SK-N-SH treated with all-trans-retinoic acid at 6 μM for 48 hours (cell line): ENCODE results near the gene EEF1AKMT4.

ENCODE experiments used
- ATAC-seq: fragments of 200-7000 bp; cut with Tn5 transposase; 3 replicates; pipeline ENCODE4 v1.9.1; 2020; ENCODE audit warnings: mild to moderate bottlenecking, moderate library complexity
- BACH2 ChIP-seq: fragments of 250-450 bp; sonication (Bioruptor Pico); IDR thresholded peaks from 2 replicates; pipeline ENCODE4 v1.9.0; 2021; ENCODE audit warnings: mild to moderate bottlenecking, borderline replicate concordance
- CSDC2 ChIP-seq: fragments of 250-450 bp; sonication (Bioruptor Pico); IDR thresholded peaks from 2 replicates; pipeline ENCODE4 v1.5.0; 2020; ENCODE audit warnings: mild to moderate bottlenecking, moderate library complexity
- ESRRG ChIP-seq: fragments of 250-450 bp; sonication (Bioruptor Pico); IDR thresholded peaks from 2 replicates; pipeline ENCODE4 v1.6.1; 2021; ENCODE audit warnings: mild to moderate bottlenecking
- GLIS3 ChIP-seq: fragments of 250-450 bp; sonication (Bioruptor Pico); IDR thresholded peaks from 2 replicates; pipeline ENCODE4 v1.5.0; 2020; ENCODE audit warnings: mild to moderate bottlenecking, moderate library complexity
- ISL1 ChIP-seq: fragments of 250-450 bp; sonication (Bioruptor Pico); IDR thresholded peaks from 2 replicates; pipeline ENCODE4 v2.1.2; 2022; ENCODE audit warnings: mild to moderate bottlenecking, moderate library complexity
- PPARA ChIP-seq: fragments of 250-450 bp; sonication (Bioruptor Pico); IDR thresholded peaks from 2 replicates; pipeline ENCODE4 v1.5.0; 2020; ENCODE audit warnings: mild to moderate bottlenecking, borderline replicate concordance
- RARB ChIP-seq: fragments of 250-450 bp; sonication (Bioruptor Pico); IDR thresholded peaks from 2 replicates; pipeline ENCODE4 v1.8.0; 2021; ENCODE audit warnings: mild to moderate bottlenecking, moderate library complexity
- SNAI2 ChIP-seq: fragments of 250-450 bp; sonication (Bioruptor Pico); IDR thresholded peaks from 2 replicates; pipeline ENCODE4 v1.5.0; 2020; ENCODE audit warnings: mild to moderate bottlenecking, moderate library complexity
- TOX ChIP-seq: fragments of 250-450 bp; sonication (Bioruptor Pico); IDR thresholded peaks from 2 replicates; pipeline ENCODE4 v1.8.0; 2021; ENCODE audit warnings: mild to moderate bottlenecking, moderate library complexity, borderline replicate concordance
- ZC3H10 ChIP-seq: fragments of 250-450 bp; sonication (Bioruptor Pico); IDR thresholded peaks from 2 replicates; pipeline ENCODE4 v1.5.1; 2021; ENCODE audit warnings: mild to moderate bottlenecking, moderate library complexity
- ZFP3 ChIP-seq: fragments of 250-450 bp; sonication (Bioruptor Pico); IDR thresholded peaks from 2 replicates; pipeline ENCODE4 v1.5.0; 2020; ENCODE audit warnings: mild to moderate bottlenecking, moderate library complexity
- ZFP30 ChIP-seq: fragments of 450-650 bp; formaldehyde crosslinking; IDR thresholded peaks from 2 replicates; pipeline ENCODE4 v1.5.0; 2022; ENCODE audit warnings: mild to moderate bottlenecking, moderate library complexity
- ZNF70 ChIP-seq: fragments of 450-650 bp; formaldehyde crosslinking; IDR thresholded peaks from 2 replicates; pipeline ENCODE4 v1.5.0; 2020; ENCODE audit warnings: mild to moderate bottlenecking, moderate library complexity
- ZNF8 ChIP-seq: fragments of 450-650 bp; formaldehyde crosslinking; IDR thresholded peaks from 2 replicates; pipeline ENCODE4 v1.5.0; 2020; ENCODE audit warnings: mild to moderate bottlenecking, moderate library complexity
- TF ChIP-seq, protein P1 (sequence below): fragments of 250-450 bp; sonication (Bioruptor Pico); IDR thresholded peaks from 2 replicates; pipeline ENCODE4 v1.5.1; 2020; ENCODE audit warnings: low read depth, mild to moderate bottlenecking, moderate library complexity
- TF ChIP-seq, protein P2 (sequence below): fragments of 250-450 bp; sonication (Bioruptor Pico); IDR thresholded peaks from 2 replicates; pipeline ENCODE4 v1.8.0; 2020; ENCODE audit warnings: mild to moderate bottlenecking, moderate library complexity, borderline replicate concordance
- TF ChIP-seq, protein P3 (sequence below): fragments of 250-450 bp; sonication (Bioruptor Pico); IDR thresholded peaks from 2 replicates; pipeline ENCODE4 v1.5.0; 2020; ENCODE audit warnings: mild to moderate bottlenecking, moderate library complexity
- TF ChIP-seq, protein P4 (sequence below): fragments of 250-450 bp; sonication (Bioruptor Pico); IDR thresholded peaks from 2 replicates; pipeline ENCODE4 v1.8.0; 2021; ENCODE audit warnings: low read depth, mild to moderate bottlenecking, moderate library complexity, borderline replicate concordance
- TF ChIP-seq, protein P5 (sequence below): fragments of 250-450 bp; sonication (Bioruptor Pico); IDR thresholded peaks from 2 replicates; pipeline ENCODE4 v1.5.1; 2021; ENCODE audit warnings: mild to moderate bottlenecking, moderate library complexity

EEF1AKMT4 gene

DNA sequence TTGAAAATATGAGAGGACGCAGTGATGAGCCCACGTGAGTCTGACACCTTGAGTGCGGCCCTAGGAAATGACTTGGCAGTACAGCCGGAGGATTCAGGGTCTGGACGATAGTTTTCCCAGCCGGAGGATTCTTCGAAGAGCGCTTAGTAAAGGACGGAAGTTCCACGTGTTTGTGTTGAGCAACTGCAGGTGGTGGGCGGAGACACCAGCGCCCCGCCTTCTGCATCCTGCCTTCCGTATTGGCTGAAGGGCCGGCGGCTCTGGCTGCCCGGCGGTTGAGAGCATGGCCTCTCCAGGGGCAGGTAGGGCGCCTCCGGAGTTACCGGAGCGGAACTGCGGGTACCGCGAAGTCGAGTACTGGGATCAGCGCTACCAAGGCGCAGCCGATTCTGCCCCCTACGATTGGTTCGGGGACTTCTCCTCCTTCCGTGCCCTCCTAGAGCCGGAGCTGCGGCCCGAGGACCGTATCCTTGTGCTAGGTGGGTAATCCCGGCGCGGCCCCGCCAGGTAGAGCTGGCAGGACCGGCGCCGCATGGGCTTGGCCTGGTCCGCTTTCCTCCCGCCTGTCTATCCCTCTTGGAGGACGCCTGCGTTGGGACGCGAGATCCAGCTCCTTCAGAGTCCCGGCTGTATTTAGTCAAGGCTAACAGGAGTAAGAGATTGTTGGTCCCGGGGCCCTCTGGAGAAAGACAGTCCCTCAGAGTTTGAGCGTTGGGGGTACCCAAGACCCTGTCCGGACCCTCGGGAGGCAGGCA, at the start of gene EEF1AKMT4:
Gene EEF1AKMT4 (plus strand): TSS at position 261 of the 755 bp plus-strand sequence. CDS start 23 bp downstream, at position 284.
- no peak for TF ChIP-seq ISL1
- no peak for TF ChIP-seq GLIS3 (CRISPR knock-in tag)
- no peak for TF ChIP-seq TOX
- no peak for TF ChIP-seq ESRRG (CRISPR knock-in tag)
- TF ChIP-seq ZFP3, result no peak
- no peak for TF ChIP-seq RARB
- ATAC-seq, result peak; percentile 96

DNA sequence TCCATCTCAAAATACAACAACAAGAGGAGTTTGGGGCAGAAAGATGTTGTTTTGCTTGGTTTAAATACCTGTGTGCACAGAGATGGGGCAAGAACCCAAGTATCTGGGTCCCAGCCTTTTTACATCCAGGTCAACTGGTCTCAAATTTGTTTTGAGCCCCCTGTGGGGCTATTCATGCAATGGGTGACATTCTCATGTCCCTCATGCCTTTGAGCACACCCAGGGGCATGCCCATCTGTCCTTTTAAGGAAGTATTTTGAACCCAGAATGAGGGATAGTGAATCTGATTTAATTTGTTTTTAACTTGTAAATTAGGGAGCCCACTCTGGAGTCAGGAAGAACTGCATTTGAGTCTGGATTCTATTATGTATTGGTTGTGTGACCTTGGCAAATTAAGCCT, 48.6 kb upstream of the EEF1AKMT4 start:
- no peak for ATAC-seq
- no peak for TF ChIP-seq ESRRG (CRISPR knock-in tag)
- no peak for TF ChIP-seq PPARA
- no peak for TF ChIP-seq ZC3H10 (CRISPR knock-in tag)
- TF ChIP-seq, protein P1, sequence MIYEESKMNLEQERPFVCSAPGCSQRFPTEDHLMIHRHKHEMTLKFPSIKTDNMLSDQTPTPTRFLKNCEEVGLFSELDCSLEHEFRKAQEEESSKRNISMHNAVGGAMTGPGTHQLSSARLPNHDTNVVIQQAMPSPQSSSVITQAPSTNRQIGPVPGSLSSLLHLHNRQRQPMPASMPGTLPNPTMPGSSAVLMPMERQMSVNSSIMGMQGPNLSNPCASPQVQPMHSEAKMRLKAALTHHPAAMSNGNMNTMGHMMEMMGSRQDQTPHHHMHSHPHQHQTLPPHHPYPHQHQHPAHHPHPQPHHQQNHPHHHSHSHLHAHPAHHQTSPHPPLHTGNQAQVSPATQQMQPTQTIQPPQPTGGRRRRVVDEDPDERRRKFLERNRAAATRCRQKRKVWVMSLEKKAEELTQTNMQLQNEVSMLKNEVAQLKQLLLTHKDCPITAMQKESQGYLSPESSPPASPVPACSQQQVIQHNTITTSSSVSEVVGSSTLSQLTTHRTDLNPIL (CRISPR knock-in tag), result no peak
- TF ChIP-seq ZNF8 (CRISPR knock-in tag), result no peak
- TF ChIP-seq RARB, result no peak
- TF ChIP-seq SNAI2 (CRISPR knock-in tag), result no peak
- no peak for TF ChIP-seq CSDC2
- no peak for TF ChIP-seq ZNF70 (CRISPR knock-in tag)
- TF ChIP-seq, protein P2, sequence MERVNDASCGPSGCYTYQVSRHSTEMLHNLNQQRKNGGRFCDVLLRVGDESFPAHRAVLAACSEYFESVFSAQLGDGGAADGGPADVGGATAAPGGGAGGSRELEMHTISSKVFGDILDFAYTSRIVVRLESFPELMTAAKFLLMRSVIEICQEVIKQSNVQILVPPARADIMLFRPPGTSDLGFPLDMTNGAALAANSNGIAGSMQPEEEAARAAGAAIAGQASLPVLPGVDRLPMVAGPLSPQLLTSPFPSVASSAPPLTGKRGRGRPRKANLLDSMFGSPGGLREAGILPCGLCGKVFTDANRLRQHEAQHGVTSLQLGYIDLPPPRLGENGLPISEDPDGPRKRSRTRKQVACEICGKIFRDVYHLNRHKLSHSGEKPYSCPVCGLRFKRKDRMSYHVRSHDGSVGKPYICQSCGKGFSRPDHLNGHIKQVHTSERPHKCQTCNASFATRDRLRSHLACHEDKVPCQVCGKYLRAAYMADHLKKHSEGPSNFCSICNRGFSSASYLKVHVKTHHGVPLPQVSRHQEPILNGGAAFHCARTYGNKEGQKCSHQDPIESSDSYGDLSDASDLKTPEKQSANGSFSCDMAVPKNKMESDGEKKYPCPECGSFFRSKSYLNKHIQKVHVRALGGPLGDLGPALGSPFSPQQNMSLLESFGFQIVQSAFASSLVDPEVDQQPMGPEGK (CRISPR knock-in tag), result no peak
- TF ChIP-seq ZFP30 (CRISPR knock-in tag), result no peak

DNA sequence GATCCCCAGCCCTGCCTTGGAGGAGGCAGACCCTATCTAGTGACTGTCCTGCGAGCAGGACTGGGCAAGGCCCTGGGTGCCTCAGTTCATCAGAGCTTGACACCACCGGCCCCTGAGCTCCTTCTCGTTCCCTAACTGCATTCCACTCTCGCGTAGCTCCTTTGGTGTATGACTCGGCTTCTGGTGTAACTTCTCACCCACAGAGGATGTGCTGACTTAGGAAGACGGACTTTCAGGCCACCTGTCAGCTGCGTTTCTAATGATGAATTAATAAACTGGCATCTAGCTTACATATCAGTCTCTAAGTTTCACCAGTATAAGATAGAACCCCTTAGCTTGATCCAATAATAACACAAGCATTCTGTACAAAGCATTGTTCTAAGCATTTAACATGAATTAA, 45.9 kb upstream of the EEF1AKMT4 start:
- ATAC-seq, result no peak
- TF ChIP-seq CSDC2, result no peak
- TF ChIP-seq, protein P3, sequence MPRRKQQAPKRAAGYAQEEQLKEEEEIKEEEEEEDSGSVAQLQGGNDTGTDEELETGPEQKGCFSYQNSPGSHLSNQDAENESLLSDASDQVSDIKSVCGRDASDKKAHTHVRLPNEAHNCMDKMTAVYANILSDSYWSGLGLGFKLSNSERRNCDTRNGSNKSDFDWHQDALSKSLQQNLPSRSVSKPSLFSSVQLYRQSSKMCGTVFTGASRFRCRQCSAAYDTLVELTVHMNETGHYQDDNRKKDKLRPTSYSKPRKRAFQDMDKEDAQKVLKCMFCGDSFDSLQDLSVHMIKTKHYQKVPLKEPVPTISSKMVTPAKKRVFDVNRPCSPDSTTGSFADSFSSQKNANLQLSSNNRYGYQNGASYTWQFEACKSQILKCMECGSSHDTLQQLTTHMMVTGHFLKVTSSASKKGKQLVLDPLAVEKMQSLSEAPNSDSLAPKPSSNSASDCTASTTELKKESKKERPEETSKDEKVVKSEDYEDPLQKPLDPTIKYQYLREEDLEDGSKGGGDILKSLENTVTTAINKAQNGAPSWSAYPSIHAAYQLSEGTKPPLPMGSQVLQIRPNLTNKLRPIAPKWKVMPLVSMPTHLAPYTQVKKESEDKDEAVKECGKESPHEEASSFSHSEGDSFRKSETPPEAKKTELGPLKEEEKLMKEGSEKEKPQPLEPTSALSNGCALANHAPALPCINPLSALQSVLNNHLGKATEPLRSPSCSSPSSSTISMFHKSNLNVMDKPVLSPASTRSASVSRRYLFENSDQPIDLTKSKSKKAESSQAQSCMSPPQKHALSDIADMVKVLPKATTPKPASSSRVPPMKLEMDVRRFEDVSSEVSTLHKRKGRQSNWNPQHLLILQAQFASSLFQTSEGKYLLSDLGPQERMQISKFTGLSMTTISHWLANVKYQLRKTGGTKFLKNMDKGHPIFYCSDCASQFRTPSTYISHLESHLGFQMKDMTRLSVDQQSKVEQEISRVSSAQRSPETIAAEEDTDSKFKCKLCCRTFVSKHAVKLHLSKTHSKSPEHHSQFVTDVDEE (CRISPR knock-in tag), result no peak
- TF ChIP-seq, protein P4, sequence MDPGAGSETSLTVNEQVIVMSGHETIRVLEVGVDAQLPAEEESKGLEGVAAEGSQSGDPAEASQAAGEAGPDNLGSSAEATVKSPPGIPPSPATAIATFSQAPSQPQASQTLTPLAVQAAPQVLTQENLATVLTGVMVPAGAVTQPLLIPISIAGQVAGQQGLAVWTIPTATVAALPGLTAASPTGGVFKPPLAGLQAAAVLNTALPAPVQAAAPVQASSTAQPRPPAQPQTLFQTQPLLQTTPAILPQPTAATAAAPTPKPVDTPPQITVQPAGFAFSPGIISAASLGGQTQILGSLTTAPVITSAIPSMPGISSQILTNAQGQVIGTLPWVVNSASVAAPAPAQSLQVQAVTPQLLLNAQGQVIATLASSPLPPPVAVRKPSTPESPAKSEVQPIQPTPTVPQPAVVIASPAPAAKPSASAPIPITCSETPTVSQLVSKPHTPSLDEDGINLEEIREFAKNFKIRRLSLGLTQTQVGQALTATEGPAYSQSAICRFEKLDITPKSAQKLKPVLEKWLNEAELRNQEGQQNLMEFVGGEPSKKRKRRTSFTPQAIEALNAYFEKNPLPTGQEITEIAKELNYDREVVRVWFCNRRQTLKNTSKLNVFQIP, result no peak
- no peak for TF ChIP-seq BACH2 (CRISPR knock-in tag)
- TF ChIP-seq, protein P5, sequence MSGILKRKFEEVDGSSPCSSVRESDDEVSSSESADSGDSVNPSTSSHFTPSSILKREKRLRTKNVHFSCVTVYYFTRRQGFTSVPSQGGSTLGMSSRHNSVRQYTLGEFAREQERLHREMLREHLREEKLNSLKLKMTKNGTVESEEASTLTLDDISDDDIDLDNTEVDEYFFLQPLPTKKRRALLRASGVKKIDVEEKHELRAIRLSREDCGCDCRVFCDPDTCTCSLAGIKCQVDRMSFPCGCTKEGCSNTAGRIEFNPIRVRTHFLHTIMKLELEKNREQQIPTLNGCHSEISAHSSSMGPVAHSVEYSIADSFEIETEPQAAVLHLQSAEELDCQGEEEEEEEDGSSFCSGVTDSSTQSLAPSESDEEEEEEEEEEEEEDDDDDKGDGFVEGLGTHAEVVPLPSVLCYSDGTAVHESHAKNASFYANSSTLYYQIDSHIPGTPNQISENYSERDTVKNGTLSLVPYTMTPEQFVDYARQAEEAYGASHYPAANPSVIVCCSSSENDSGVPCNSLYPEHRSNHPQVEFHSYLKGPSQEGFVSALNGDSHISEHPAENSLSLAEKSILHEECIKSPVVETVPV (CRISPR knock-in tag), result no peak
- TF ChIP-seq, protein P1 (CRISPR knock-in tag), result no peak
